Stimulated activated CD4-positive, alpha-beta T cell treated with anti-CD3 and anti-CD28 coated beads, Interleukin-12 subunit alpha, Interleukin-12 subunit beta, amount 100 ng/mL, for 24 hours (primary cell): ENCODE measurements around the gene GDPD4.
"Not testable (repeated sequence)": the region's sequence is repeated elsewhere in the genome, so short reads cannot be mapped to it uniquely, and the experiment has no call there.

ENCODE experiments used
- DNase-seq, 2 experiments: peaks; one replicate each; pipeline ENCODE4 v3.0.0-alpha.2; 2020; ENCODE audit warnings: low read depth in 2 of 2

The GDPD4 gene, protein sequence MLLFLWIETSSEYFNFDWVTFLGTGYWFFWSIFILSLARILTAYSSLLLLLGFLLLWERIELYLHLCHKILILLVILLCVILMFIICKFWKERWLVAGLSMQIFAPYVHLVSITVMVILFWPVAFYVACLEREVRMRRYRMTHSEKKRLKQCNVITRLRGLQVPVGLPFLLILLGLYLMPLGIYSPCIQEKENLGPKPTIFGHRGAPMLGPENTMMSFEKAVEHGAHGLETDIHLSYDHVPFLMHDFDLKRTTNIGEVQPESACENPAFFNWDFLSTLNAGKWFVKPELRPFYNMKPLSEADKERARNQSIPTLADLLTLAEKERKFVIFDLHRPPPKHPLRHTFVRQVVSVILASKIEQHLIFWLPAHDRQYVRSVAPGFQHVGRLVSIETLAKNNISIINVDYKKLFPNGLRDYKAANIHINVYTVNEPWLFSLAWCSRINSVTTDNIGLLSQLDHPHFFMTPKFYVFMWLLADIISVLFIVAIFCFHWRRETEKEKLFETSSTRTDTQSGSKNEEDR

DNA sequence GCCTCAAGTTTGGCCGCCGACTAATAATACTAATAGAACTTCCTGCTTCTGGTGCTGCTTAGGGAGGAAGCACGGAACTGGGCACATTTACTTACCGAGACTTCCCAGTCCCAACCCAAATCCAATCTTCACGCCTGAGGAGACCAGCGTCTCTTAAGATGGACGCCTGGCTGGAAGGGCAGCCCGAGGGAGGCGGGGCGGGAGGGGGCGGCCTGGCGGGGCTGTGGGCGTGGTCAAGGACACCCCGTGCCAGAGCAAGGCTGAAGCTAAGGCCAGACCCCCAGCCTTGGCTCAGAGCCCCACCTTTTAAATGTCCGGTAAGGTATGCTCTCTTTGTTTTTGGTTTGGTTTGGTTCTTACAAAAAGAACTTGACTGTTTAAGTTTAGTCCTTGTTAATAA is at the start of gene GDPD4:
Gene GDPD4, minus strand, starts transcription at position 177 of the 400 bp plus-strand sequence. CDS start 16,549 bp downstream, outside the sequence.
- DNase-seq, result no peak

DNA sequence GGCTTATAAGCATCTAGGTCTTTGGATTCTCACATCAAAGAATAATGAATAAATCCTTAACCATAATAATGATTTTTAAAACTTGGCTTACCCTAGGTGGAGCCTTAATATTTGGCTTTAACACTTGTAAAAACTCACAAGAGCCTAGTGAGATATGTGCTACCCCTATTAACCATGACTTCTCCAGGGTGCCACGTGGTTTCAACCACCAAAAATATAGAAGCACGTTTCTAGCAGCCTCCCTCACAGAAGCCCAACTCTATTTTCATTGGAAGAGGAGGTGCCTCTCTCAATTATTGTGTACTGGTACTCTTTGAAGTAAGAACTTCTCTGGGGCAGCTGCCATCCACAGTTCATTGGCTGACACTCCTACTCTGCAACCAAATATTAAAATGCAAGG is 46.5 kb upstream of the GDPD4 start:
- no peak for DNase-seq

DNA sequence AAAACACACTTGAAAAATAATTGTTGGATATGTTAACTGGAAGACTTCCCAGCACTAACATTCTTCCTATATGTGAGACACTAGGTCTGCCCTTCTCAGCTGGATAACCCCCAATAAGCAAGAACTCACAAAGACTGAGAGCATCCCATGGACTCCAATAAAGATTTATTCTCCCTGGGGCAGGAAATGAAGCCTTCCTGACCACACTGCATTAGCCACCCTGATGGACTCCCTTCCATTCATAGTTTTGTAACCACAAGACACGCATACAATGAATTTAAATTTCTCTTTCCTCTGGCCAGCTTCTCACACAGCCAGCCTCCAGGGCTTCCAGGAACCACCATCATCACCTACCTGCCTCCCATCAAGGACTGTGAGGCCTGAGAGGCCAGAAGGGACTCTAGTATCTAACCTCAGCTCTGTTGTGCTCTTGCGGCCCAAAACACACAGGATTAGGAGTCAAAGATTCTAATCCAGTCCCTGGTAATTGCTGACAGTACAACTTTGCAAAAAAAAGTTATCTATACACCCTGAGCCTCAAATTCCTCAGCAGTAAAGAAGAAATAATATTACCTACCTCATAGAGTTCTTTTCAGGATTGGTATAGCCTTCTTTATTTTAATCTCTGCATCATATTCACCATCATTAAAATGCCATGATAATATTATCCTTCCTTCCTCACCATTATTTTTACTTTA is 45.6 kb upstream of the GDPD4 start:
- DNase-seq, result no peak

DNA sequence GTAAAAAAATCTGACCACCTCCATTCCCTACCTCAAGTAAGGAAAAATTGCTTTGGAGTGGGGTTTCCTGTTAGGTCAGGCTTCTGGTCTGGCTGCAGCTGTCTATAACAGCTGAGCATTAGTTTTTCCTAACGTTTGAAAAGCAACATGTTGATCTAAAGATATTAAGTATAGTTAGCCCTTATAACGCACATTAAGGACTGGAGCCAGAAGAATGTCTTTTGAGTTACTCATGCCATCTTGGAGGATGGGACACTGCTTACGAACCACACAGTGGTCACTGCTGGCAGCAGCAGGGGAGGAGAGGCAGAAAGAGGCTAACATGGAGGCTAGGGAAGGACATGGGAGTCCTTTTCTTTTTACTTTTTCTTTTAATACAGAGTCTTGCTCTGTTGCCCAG is 44.1 kb upstream of the GDPD4 start:
- DNase-seq, result no peak

DNA sequence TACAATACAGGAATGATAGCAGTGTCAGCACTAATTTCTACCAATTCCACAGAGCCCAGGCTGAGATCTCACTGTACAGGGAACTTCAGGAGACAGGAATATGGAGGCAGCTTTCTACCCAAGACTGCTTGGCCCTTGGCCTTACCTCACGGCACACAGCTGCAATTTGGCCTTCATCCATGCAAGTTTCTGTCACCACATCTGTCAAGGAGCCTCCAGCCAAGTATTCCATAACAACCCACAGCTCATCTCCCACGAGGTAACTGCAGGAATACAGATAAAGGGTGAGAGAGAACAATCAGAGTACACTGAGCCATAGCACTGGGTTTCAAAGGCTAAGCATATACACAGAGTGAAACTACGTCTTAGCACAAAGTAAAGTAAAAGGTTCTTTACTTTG is 39.0 kb upstream of the GDPD4 start:
- DNase-seq, result no peak

DNA sequence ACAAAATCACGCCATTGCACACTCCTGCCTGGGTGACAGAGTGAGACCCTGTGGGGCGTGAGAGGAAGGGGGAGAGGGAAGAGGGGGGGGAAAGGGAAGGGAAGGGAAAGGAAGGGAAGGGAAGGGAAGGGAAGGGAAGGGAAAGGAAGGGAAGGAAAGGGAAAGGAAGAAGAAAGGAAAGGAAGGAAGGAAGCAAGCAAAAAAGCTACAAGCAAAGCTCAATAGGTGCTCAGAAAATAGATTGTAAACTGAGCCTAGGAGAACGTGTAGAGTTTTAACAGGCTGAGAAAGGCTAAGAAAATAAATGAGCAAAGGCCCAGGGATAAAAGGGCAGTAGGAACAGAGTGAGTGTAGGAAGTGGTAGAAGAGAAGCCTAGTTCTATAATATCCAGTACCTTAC is 30.8 kb upstream of the GDPD4 start:
- DNase-seq, result no peak

DNA sequence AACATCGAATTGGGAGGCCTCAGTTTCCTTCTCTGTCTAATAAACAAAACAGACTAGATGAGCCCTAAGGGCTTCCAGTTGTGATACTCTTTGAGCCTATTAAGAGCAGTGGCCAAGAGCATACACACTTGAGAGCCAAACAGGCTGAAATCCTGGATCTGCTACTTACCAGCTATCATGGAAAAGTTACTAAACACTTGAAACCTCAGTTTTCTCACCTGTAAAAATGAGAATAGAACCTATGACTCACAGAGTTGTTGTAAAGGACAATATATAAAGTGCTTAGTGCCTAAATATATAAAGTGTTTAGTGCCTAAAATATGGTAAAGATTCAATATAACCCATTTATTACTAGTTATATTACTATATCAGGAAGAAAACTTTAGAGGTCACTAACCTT is 23.7 kb upstream of the GDPD4 start:
- DNase-seq, result no peak

DNA sequence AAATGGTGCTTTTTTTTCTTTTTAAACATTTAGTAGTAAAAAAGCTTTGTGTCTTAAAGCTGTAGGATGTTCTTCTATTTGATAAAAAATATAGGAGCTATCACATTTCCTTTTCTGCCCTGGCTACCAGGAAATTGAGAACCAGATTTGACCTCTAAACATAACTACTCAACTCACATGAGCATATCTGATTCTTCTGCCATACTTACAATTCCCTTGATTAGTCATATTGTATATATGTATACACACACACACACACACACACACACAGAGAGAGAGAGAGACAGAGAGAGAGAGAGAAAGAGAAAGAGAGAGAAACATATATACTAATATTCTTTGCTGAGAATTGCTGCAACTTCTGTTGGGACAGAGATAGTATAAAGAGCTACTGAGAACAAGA is 23.0 kb upstream of the GDPD4 start:
- no peak for DNase-seq

DNA sequence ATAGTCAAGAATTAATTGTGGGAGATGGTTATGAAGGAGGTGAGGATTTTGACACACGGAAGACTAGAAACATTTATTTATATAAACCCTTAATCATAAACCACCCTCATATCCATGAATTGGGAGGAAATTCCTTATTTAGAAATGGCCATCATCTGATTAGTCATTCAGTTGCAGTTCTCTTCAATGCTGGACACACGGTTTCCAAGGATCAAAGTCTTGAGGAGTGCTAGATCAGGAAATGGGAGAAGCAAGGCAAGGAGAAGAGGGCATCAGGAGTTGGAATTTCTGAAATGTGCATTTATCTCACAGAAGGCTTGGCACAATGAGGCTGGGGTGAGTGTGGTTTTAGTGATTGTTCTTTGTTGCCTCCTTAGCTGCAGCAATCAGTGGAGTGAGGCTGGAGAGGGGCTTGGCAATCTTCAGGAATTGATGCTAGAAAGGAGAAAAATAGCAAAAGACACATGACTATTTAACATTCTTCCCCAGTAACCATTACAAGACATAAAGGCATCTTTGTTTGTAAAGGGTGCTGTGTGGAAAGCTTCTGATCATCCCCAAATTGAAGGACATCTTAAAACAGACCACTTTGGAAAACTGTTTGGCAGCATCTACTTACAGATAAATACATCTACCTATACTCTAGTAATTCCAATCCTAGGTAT is 21.6 kb upstream of the GDPD4 start:
- no peak for DNase-seq

DNA sequence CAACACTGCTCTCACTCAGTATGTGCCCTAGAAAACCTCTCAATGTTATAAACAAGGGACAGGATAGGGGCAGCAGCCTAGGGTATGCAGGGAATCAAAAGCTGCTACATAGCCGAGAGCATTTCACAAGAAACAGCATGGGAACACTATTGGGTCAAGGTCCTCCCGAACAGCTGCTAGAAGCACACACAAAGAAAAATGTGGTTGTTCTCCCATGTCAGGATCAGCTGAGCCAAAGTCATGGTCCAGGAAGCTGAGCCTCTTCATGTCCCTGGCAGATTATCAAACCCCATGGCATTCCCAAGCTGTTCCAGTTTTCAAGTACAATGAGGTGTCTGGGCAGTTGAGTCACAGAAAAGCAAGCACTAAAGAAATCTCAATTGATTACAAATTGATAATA is 21.0 kb upstream of the GDPD4 start:
- DNase-seq, result no peak

DNA sequence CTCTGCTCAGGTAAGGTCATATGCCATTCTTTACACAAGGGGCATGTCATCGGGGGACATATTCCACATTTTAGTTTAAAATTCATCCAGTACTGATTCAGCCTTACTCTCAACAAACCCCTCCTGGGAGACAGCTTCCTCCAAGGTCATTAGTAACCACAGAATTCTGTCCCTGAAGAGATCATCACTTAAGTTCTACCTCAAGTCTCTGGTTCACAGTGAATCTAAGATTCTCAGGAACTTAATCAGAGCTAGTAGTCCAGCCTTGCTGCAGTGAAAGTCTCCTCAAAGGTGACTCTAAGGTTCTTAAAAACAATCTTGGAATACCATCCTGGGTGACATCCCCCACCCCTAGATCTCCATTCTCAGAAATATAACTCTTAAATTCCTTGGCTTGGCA is 18.9 kb upstream of the GDPD4 start:
- no peak for DNase-seq

DNA sequence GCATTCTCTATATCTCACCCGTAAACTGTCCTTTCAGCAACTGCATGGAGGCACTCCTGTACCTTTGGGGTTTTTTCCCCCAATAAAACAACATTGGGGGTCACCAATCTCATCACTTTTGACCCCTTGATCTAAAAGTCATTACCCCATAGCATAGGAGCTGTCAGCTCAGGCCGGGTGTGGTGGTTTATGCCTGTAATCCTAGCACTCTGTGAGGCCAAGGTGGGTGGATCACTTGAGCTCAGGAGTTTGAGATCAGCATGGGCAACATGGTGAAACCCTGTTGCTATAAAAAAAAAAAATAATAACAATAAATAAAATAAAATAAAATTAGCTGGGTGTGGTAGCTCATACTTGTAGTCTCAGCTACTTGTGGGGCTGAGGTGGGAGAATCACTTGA is 17.1 kb upstream of the GDPD4 start:
- no peak for DNase-seq

DNA sequence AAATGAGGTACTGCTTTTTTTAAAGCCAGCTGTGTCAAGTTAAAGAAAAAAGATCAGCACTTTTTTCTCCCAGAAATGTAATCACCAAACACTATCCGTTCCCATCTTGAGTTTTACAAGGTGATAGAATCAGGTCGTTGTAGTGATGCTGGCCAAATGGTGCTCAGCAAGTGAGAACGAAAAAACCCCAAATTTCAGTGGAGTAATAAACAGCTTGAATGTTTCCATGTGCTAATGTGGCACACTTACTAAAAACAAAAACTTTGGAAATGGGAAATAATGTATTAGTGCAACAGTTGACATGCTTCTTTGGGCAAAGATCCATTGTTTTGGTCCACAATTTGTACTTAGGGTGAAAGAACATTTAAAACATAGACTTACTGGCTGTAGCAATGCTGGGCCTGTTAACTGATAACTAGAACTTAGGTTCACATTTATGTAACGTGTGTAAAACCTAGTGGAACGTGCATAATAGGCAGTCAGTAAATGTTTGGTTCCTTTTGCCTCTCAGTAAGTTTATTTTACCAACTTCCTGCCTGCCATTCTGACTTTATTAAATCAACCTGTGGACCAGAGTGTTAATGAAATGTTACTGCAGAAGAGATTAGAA is 15.4 kb upstream of the GDPD4 start:
- DNase-seq, result no peak

DNA sequence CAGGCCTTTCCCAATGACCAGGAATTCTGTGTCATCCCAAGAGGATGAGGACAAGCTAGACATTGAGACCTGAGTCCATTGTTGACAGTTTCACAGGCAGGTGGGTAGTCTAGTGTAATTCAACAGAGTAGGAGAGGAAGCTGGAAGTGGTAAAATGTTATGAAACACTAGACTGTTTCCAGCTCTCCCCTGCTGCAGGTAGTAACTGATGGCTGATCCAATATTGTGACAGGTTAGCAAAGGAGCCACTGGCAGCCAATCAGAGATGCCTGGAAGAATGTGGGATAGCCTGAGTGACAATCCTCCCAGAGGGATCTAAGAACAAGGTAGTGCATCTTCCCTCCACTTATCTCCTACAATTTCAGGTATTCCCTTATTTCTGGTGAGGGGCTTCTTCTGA is 10.6 kb upstream of the GDPD4 start:
- DNase-seq, result no peak

DNA sequence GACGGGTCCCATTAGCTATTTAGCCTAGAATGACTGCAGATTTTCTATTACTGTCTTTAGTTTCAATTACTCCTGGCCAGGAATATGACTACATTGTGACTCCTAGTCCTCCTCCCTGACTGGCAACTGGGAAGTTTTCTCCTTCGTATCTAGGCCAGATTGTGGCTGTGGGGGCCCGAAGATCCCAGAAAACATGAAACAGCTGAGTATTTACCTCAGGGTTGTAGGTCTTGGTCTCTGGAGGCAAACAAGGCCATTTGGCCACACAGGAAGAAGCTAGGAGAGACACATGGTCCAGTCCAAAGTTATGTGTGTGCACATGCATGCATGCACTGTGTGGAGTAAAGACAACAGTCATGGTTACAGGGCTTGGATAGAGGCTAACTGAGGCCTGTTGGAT is 10.2 kb upstream of the GDPD4 start:
- DNase-seq, result no peak

DNA sequence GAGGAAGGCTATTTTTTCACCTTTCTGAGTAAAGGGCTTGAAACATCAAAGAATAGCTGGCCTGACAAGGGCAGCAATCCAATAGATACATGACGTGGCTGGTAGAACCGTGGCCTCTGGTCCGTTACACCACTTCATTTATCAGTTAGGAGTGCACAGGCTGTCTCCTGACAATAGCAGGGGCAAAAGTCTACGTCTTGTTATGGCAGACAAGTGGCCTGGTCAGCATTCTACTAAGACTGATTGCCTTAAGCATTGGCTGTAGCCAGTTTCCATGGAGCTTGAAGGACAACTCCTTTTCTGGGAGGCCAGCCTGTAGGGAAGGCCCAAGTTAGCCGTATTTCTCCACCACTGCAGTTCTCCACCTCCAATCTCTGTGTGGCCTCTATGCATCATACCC is 9.2 kb upstream of the GDPD4 start:
- DNase-seq, result no peak

DNA sequence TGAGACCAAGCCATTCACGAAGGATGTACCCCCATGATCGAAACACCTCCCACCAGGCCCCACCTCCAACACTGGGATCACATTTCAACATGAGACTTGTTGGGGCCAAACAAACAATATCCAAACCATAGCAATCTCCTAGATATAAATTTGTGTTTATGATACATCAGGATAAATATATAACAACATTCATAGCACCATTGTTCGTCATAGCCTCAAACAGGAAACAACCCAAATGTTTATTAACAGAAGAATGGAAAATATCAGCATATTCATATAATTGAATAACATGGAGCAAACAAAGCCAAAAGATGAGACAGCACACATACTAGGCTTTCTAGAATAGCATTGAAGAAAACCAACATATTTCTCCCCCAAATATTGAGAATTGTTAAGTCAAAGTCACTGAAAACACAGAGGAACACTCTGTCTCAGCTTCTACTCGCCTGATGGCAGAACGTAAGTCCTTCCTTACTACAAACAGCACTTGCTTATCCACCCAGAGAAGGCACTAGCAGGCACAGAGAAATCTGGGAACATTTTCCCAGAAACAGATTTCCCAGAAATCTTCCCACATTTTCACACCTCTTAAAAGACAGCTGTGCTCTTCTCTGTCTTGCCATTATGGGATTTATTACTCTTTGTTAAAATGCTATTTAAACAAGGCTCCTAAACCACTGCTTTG is 8.1 kb upstream of the GDPD4 start:
- DNase-seq, result no peak

DNA sequence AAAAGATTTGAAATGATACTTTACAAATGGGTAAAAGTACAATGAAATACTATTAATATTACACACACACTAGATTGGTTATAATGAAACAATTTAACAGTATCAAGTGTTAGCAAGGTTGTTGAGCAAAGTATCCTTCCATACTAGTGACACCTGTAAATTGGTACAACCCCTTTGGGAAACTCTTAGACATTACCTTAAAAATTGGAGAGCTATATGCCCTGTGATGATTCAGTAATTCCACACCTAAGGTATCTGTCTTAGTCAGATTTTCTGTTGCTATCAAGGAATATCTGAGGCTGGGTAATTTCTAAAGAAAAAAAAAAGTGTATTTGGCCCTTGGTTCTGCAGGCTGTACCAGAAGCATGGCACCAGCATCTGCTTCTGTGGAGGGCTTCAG is 7.4 kb upstream of the GDPD4 start:
- DNase-seq, result no peak

DNA sequence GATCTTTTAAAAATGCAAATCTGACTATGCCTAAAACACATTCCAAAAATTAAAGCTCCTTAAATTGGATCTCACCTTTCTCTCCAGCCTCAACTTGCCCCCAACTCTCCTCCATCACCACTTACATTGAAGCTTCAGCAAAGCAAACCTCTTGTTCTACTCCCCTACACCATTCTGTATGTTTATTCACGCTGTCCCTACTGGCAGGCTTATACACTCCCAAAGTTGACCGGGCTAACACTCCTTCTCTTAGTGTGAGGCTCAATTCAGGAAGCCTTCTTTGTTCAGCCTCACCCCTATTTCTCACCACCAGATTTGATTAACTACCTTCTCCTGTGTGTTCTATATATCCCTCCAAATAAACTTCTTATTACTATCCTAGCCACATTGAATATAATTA is 1.8 kb upstream of the GDPD4 start:
- DNase-seq, result no peak

DNA sequence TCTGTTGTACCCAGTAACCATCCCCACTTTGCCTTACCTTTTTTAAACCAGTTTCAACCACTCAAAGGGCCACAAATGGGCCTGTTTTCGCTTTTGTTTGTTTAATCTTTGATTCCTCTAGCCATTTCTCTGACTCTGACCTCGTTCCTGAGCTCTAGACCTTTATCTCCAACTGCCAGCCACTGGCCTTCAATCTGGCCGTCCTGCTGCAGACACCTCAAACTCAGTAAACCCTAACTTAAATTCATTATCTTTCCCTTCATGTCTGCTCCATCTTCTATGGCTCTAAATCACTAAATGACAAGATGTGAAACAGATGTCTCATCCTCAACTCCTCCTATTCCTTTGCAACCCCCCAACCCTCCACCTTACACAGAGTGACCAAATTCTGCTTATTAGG is 1.3 kb upstream of the GDPD4 start:
- no peak for DNase-seq

DNA sequence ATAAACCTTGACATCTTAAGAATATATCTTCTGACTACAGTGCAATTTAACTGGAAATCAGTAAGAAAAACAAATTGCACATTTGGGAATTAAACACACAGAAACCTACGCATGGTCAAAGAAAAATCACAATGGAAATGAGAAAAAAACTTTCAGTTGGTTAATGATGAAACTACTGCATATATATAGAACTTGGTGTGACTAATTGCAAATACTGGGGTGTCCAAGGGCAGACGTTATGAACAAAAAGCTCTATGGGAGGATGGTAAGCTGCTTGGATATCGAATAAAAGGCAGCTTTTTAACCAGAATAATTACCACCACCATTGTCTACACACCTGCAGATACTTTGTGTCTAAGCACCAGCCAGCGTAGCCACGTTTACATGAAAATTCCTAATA is 791 bp downstream of the GDPD4 start:
- DNase-seq, result no peak

DNA sequence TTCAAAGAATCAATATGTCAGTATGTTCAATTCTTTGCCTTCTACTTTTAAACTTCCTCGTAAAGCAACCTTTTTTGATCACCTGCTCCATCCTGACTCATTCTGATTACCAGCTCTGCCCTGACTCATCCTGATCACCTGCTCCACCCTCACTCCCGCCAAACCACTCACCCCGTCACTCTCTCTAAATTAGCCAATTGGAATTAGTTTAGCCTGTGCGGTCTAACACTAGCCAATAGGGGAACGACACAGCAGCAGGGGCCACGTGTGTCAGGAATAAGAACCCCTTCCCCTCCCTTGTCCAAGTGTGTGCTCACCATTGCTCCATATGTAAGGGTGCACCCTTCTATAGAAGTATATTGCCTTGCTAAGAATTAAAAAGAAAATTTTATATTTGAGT is 1.5 kb downstream of the GDPD4 start:
- not testable (repeated sequence) for DNase-seq
